NCI-H1105 treated with DMSO at 0.1 percent for 48 hours (cell line): ENCODE results near the gene NUP98.
A peak's percentile ranks its signal among the peaks of the same experiment; 100 is the strongest.
"Not testable (repeated sequence)": the region's sequence is repeated elsewhere in the genome, so short reads cannot be mapped to it uniquely, and the experiment has no call there.

Source experiments
- DNase-seq: peaks from one replicate; lab custom pipeline; 2025; lab: John Stamatoyannopoulos, UW

Gene NUP98

DNA sequence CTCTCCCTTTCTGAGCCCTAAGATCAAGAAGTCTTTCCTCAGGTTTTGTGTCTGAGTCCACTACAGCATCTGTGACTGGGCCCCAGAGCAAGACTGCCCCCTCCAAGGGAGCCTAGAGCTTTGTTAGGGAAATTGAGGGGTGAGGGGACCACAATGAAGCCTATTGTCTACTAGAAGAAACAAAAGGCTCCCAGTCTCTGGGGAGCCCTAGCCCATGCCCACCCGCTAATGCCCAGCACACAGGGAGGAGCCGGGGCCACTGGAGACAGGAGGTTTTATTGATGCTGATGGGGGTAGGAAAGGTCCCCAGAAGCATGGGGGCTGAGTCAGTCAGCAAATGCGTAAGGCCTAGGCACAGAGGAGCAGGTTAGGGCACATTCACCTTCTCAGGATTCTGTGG lies 29.4 kb upstream of the NUP98 start:
- no peak for DNase-seq

DNA sequence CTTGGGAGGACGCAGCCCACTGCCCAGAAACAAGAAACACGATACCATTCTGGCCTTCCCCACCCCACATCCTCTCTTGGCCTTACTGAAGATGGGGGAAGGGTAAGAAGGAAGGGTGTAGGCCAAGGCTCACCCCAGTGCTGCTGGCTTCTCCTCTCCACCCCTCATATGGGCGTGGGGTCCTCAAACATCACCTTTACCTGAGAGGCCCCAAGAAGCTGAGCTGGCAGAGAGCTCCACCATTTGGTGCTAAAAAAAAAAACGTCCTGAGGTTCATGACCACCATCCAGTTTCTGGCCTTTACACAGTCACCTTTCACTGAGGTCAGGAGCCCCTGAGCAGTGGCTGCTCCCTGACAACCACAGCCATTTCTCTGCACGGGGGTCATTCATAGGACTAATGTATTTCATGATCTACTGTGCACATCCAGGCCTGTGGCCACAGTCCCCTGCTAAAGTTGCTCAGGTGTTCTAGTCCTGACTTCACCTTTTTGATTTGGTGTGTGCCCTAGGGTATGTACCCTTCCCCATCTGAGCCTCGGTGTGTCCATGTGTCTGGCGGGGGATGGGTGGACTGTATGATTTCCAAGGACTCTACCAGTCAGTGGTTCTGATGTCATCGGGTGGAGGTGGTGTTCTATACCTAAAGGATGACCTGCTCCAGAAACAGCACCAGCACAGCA lies 28.3 kb upstream of the NUP98 start:
- DNase-seq = no peak

DNA sequence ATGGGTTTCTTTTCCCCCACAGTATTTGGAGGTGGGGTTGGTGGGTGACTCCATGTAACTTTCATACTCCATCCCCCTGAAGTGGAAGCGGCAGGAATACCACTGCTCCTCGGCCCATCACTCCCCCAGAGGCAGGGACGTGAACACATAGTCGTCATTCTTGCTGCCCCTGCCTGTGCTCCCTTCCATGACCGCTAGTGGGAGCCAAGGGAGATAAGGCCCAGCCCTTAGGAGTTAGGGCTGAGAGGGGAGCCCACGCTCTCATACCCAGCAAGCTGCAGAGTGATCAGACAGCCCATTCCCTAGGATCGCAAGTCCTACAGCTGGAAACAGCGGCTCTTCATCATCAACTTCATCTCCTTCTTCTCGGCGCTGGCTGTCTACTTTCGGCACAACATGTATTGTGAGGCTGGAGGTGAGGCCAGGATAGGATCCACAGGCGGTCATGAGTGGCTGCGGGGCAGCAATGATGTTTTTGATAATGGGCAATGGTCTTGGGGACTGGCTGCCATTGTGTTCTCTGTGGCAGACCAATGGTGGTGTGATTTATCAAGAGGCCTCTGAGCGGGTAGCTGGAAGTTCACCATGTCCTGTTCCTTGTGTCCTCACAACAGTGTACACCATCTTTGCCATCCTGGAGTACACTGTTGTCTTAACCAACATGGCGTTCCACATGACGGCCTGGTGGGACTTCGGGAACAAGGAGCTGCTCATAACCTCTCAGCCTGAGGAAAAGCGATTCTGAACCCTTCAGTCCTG lies 27.5 kb upstream of the NUP98 start:
- no peak for DNase-seq

DNA sequence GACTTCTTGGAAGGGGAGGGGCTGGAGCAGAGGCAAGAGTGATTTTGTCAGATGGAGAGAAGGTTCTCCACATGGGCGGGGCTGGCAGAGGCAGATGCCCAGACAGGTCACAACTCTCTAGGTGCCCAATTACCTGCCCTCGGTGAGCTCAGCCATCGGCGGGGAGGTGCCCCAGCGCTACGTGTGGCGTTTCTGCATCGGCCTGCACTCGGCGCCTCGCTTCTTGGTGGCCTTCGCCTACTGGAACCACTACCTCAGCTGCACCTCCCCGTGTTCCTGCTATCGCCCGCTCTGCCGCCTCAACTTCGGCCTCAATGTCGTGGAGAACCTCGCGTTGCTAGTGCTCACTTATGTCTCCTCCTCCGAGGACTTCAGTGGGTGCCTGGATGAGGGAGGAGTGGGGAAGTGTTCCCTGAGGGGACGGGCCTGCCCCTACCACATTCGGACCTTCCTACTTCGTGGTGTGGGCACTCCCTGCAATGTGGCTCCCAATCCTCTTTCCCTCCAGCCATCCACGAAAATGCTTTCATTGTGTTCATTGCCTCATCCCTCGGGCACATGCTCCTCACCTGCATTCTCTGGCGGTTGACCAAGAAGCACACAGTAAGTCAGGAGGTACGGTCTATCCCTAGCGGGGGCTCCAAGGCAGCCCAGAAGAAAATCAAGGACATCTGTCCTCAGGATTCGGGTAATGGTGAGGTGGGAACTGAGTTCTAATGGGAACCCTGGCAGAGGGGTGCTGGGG lies 26.6 kb upstream of the NUP98 start:
- DNase-seq = no peak

DNA sequence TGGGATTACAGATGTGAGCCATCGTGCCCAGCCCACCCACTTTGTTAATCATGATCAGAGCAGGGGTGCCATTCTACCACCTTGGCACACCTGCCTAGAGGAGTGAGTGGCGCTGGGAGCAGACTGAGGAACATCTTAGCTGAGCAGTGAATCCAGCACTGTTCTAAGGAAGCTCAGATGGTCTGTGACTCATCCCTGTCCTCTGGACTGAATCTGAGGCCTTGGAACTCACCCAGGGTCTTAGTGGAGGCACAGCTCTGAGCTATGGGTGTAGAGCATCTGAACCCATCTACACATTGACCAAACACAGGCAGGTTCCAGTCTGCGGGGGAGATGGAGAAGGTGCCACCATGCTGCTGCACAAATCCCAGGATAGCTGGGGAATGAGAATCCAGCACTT lies 25.9 kb upstream of the NUP98 start:
- no peak for DNase-seq

DNA sequence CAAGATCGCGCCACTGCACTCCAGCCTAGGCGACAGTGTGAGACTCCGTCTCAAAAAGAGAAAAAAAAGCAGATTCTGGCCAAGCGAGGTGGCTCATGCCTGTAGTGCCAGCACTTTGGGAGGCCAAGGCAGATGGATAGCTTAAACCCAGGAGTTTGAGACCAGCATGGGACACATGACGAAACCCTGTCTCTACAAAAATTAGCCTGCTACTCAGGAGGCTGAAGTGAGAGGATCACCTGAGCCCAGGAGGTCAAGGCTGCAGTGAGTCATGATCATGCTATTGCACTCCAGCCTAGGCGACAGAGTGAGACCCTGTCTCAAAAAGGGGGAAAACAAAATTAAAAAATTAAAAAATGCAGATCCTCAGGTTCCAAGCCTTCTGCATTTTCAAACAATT lies 25.0 kb upstream of the NUP98 start:
- no peak for DNase-seq

DNA sequence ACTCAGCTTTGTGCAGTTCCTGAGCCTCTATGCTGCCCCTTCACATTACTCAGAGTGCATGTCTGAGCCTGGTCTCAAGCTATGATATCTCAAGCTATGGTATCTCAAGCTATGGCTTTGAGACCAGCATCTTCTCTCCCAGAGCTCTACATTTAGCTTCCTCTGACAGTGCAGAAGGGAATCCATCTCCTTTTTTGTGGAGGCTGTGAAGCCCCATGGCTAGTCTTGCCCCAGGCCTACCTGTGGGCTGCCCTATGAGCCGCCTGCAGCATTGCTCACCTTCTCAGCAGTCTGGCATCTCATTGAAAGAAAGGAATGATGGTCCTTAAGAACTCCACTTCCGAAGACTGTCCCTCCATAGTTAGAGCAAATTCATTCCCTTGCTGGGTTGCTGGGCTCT lies 23.6 kb upstream of the NUP98 start:
- no peak for DNase-seq

DNA sequence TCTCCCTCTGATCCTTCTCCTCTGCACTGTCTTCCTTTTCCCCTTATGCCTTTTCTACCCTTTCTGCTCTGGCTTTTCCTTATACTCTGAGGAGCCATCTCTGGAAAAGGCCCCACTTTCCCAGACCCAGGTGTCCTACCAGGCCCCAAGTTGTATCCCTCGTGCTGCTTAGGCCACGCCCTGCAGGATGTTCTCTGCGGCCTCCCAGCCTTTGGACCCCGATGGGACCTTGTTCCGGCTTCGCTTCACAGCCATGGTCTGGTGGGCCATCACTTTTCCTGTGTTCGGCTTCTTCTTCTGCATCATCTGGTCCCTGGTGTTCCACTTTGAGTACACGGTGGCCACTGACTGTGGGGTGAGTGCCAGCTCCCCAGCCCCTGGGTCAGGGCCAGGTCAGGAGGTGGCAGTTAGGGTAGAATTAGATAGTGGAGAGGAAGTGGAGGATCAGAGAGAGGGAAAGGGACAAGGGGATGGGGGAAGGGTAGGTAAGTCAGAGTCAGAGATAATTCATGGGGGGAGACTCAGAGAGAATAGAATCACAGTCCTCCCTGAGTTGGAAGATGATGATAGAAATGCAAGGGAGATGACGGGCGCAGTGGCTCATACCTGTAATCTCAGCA lies 19.9 kb upstream of the NUP98 start:
- no peak for DNase-seq

DNA sequence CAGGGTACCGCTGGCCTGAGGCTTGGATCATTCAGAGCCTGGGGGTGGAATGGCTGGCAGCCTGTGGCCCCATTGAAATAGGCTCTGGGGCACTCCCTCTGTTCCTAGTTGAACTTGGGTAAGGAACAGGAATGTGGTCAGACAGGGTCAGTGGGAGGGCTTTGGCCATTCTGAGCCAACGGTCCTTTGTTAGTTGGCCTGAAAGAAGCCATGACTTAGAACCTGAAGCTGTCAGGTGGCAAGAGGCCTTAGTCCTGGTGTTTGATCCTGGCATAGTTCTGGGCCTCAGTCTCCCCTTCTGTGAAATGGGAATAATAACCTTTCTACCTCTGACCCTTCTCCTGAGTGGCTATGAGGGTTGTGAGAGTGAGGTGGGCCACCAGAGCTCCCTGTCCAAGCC lies 19.3 kb upstream of the NUP98 start:
- no peak for DNase-seq

DNA sequence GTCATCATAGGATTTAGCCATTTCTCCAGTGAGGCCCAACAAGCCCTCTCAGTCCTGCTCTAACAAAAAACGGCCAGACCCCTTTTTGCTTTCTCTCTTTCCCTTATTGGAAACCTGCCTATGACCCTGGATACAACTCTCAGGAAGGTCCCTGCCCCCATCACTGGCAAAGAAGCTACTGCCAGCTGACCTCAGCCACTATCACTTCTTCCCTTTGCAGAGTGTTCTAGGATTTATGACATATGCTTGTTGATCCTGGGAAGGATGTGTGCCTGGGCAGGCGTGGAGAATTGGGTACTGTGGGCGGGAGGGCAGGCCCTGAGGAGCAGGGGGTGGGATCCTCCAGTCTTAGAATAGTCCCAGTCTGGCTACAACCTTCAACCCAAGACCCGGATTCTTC lies 18.5 kb upstream of the NUP98 start:
- no peak for DNase-seq

DNA sequence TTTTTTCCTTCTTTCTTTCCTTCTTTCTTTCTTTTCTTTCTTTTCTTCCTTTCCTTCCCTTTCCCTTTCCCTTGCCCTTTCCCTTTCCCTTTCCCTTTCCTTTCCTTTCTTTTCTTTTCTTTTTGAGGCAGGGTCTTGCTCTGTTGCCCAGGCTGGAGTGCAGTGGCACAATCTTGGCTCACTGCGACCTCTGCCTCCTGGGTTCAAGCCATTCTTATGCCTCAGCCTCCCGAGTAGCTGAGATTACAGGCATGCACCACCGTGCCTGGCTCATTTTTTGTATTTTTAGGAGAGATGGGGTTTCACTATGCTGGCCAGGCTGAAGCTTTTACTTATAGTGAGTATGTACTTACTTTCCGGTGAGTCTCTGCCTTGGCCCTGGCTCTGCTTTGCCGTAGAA lies 17.5 kb upstream of the NUP98 start:
- not testable (repeated sequence) for DNase-seq

DNA sequence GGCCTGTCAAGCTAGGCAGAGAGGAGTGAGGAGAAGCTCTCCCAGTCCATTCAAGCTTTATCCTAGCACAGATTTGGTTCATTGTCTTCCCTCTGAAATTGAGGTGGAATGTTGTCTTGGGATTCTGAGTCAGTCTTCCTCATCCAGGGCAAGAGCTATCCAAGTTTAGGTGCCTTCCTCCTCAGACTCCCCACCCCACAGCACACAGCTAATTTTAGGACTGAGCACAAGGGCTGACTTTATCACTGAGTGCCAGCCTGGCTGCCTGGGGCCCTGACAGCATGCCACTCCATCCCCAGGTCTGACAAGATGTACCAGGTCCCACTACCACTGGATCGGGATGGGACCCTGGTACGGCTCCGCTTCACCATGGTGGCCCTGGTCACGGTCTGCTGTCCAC lies 13.6 kb upstream of the NUP98 start:
- DNase-seq = no peak

DNA sequence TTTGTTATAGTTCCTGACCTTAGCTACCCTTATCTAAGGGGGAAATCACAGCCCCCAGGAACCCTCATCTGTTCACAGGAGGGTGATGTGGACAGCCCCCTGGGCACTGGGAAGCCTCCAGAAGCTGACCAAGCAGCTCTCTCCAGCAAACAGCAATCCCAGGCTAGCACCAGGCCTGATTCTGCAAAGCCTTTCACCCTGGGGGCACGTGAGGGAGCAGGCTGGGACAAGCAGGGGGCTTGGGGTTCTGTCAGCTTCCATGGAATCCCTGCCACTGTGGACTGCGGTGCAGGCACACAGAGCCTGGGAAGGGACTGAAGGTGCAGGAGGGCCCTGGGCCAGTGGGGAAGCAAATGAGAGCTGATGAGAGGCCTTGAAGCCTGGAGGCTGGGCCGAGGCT lies 13.1 kb upstream of the NUP98 start:
- DNase-seq = no peak

DNA sequence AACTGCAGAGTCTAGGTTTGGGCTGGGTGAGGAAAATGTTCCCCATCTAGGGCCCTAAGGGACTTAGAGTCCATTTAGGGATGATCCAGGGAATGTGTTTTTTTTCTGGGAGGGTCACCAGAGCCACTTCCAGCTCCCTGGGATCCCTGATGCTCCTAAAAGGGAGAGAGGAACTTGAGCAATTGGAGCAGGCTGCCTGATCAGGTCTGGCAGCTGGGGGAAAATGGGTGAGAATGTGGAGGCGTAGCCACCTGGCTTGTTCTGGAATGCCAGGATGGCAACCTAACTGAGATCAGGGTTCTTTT lies 12.2 kb upstream of the NUP98 start:
- DNase-seq = no peak

DNA sequence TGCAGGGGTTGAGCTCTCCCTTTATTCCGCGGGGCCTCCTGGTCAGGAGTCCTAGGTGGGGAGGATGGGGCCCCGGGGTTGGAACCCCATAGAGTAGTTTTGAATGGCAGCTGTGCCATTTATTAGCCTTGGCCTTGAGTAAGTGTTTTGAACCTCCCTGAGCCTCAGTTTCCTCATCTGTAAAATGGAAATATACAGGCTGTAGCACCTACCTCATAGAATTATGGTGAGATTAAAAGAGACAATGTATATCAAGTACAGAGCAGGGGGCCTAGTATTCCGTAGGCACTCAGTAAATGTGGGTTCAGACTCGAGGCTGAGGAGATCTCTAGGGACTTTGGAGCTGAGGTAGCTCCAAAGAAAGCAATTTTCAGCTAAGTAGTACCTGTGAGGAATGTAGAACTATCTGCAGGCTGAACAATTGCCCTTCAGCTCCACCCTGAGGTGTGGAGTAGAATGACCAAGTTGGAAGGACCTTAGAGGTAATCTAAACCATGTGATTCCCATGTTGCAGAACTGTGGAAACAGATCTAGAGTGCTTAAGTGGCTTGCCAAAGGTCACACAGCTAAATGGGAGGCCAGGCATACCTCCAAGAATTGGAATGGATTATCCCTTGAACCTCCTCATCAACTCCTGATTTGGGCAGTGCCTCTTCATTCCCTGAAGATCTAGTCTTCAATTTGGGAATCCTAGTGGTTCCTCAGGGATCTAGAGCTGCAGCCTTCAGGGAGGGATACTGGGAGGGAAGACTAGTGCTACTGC lies 11.7 kb upstream of the NUP98 start:
- DNase-seq = peak; percentile 61

DNA sequence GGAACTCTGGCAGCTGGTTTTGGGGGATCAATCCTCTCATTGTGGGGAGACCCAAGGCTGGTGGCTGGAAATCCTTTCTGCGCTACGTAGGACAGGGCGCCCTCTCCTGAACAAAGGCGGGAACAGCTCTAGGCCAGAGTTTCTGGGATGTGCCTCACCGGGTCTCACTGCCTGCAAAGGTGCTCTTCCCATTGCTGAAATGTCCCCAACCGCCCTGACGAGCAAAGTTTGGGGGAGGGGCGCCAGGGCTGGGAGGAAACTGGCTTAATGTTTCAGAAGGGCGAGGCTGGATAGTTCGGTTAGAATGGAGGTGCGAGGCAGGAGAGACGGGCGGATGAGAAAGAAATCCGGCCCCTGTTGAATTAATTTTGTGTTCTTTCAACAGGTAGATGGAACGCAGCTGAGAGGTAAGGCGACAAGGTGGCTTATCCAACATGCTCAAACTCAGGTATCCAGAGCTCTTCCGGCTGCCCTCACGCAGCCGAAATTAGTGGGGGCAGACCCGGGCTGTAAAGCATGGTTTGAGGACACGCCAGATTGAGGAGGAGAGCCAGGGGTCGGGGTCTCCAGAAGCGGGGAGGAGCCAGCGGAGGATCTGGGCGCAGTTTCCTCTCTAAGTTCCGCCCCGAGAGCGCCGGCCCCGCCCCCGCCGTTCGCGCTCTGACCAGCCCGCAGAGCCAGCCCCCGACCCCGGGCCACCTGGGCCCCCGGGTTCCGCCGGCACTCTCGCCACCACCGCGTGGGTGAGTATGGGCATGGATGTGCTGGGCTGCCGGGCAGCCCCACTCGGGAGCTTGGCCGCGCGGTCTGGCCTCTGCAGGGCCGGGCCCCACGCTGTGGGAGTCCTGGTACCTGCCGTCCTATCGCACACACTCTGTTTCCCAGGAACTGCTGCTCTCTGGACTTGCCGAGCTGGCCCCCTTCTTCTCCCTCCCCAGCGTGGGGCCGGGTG lies 10.8 kb upstream of the NUP98 start, which contains the start of gene PGAP2:
Gene PGAP2 (plus strand): TSS at position 652 of the 952 bp plus-strand sequence. CDS start 2,700 bp downstream, outside the sequence.
- DNase-seq = peak; percentile 64

DNA sequence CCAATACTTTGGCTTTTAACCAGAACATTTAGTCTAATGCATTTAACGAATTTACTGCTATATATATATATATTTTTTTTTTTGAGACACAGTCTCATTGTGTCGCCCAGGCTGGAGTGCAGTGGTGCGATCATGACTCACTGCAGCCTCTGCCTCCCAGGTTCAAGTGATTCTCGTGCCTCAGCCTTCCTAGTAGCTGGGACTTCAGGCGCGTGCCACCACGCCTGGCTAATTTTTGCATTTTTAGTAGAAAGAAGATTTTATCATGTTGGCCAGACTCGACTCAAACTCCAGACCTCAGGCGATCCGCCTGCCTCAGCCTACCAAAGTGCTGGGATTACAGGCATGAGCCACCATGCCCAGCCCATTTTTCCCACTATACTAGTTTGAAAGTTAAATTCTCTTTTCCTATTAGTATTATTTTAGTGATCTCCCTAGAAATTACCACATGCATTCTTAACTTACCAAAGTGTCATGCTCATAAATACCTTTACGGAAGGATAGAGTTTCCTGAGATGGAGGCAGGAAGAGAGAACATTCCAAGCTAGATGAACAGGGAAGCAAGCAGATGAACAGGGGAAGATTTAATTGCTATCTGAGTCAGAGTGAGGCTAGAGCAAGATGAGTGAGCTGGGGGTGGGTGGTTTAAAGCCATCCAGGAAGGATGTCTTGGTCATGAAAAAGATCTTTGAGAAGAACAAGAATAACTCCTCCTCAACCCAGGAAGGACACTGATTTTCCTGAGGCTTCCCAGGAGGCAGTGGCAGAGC lies 6.6 kb upstream of the NUP98 start:
- DNase-seq = no peak

DNA sequence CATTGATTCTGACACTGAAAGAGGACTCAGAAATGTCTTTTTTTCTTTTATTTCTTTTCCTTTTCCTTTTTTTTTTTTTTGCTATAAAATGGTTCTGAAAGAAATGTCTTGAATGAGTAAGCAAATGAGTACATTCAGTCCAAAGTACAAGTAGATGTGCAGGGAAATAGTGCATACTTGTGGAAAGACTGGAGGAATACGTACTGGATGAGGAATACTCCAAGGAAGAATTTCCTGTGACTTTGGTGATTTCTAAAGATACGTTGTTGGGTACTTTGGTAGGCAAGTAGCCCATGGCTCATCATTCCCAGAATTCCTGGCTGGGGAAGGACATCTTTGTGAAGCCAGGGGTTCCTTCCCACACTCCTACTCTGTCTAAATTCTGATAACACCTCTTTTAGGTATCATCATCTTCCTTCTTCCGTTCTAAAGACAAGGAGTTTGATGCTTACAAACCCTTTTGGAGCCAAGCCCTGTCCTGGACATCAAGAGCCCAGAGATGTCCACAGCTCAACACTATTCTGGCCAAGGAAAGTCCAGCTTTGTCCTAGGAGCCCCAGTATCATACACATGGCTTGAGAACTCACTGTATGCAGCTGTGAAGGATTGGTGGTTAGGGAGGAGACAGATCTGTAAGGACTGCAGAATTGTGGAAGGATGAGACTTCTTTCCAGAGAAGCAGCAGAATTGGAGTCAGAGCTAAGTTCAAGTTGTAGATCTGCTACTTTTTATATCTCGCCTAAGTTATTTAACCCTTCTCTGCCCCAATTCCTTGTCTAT lies 4.8 kb upstream of the NUP98 start:
- no peak for DNase-seq

DNA sequence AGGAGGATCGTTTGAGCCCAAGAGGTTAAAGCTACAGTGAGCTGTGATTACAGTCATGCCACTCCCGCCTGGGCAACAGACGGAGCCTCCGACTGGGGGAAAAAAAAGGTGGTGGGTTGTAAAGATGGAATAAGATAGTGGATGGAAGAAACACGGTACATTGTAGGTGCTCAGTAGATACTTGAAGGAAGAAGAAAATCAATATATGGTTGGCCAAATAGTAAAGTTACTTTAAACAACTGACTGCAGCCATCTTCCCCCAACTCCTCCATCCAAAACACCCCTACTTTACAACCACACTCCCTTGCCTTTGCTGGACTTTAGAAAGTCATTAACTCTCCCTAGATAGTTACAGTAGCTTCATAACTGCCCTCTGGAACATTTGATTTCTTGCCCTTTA lies 2.5 kb upstream of the NUP98 start:
- DNase-seq = no peak
